Activated CD4-positive, alpha-beta T cell treated with anti-CD3 and anti-CD28 coated beads for 36 hours (primary cell): Measurements from ENCODE around the gene PER2. TPM values are rescaled to one million over a fixed set of nuclear protein-coding genes. Genes with fewer than 3 reads are reported as not detected.

ENCODE experiments used
- ATAC-seq: fragments of 200-7000 bp; cut with Tn5 transposase; one replicate; pipeline ENCODE4 v1.10.0; 2021; ENCODE audit warnings: mild to moderate bottlenecking, moderate library complexity
- CTCF ChIA-PET: fragments of 350-600 bp; sonication (Branson Sonifier 250); formaldehyde crosslinking; loops from one replicate; lab custom pipeline; 2021; ENCODE audit warnings: antibody characterized with exemption; lab: Charles Lee
- POLR2A ChIA-PET: fragments of 350-600 bp; sonication (Branson Sonifier 250); formaldehyde crosslinking; loops from one replicate; lab custom pipeline; 2021; ENCODE audit warnings: antibody characterized with exemption, inconsistent platforms; lab: Charles Lee
- DNase-seq: peaks from one replicate; pipeline ENCODE4 v3.0.0-alpha.2; 2020
- H3K27ac Mint-ChIP-seq: one replicate; pipeline ENCODE4 v1.8.0; 2021; ENCODE audit warnings: mixed read lengths
- H3K27me3 Mint-ChIP-seq: one replicate; pipeline ENCODE4 v1.8.0; 2021; ENCODE audit warnings: mixed read lengths
- H3K36me3 Mint-ChIP-seq: one replicate; pipeline ENCODE4 v1.8.0; 2021; ENCODE audit warnings: low read depth, mixed read lengths
- H3K4me1 Mint-ChIP-seq: one replicate; pipeline ENCODE4 v1.8.0; 2021; ENCODE audit warnings: mixed read lengths
- H3K4me3 Mint-ChIP-seq: one replicate; pipeline ENCODE4 v1.8.0; 2021; ENCODE audit warnings: mild to moderate bottlenecking, moderate library complexity, mixed read lengths
- H3K9me3 Mint-ChIP-seq: one replicate; pipeline ENCODE4 v1.8.0; 2021; ENCODE audit warnings: low read depth, mixed read lengths
- intact Hi-C, 2 experiments: fragments of 100-400 bp; cut with DNase I in 1 of 2; cut with micrococcal nuclease in 1 of 2; formaldehyde crosslinking; loops; one replicate each; pipeline versions ENCODE4 v1.14.2 to v1.15.1; 2022 to 2024; cut with DNase I, micrococcal nuclease
- total RNA-seq, 2 experiments: library from RNA; stranded (reverse); gene quantifications; one replicate each; pipeline ENCODE4 v1.2.3, GENCODE V29; 2021

Gene PER2
- total RNA-seq, 2 experiments from 2014 or later: 12.2 to 13.5 TPM

- no peak for DNase-seq
- no peaks in the 10 kb centered on the region for H3K27me3 Mint-ChIP-seq
- intact Hi-C loops: loop anchor here in 1 of 2 experiments (5.0 to 10.0 kb wide), 3 partner anchors 142 to 591 kb away; partner anchors contain the start of genes ASB1 and UBE2F
- ATAC-seq: no peak
- H3K27ac Mint-ChIP-seq: no peak overlapping the region
- H3K9me3 Mint-ChIP-seq: no peaks in the 10 kb centered on the region
- peaks cover 40% of the 10 kb centered on the region for H3K4me1 Mint-ChIP-seq
- CTCF ChIA-PET: interaction anchor here (0.6 to 1.1 kb wide), 3 partner anchors 23 to 435 kb away, joined by 3 read pairs; no protein-coding TSS in a partner anchor
- POLR2A ChIA-PET: no interaction called here
- H3K4me3 Mint-ChIP-seq: no peak overlapping the region
- H3K36me3 Mint-ChIP-seq: no peaks in the 10 kb centered on the region
These were observed 2.7 kb downstream of the PER2 start for GRCh38 chr2:238285653-238286082.

- Mint-ChIP-seq H3K27me3 (no peaks in the 10 kb centered on the region), H3K4me1 (peaks cover 42% of the 10 kb centered on the region), H3K27ac (no peak overlapping the region), H3K9me3 (no peaks in the 10 kb centered on the region), H3K4me3 (no peak overlapping the region), H3K36me3 (no peaks in the 10 kb centered on the region)
- CTCF ChIA-PET: interaction anchor here (0.6 to 1.1 kb wide), 5 partner anchors 19 to 434 kb away, joined by 3 to 4 read pairs (median 3); no protein-coding TSS in a partner anchor
- intact Hi-C loops: loop anchor here in 1 of 2 experiments (5.0 to 10.0 kb wide), 3 partner anchors 142 to 590 kb away; partner anchors contain the start of genes ASB1 and UBE2F
- POLR2A ChIA-PET: no interaction called here
- DNase-seq: no peak
- no peak for ATAC-seq
These were observed 3.5 kb downstream of the PER2 start for GRCh38 chr2:238284802-238285515.

GRCh38 chr2:238282861-238283738 lies 5.3 kb downstream of the PER2 start:
- ChIA-PET POLR2A (no interaction called here), CTCF (interaction anchor here (0.6 to 1.5 kb wide), 3 partner anchors 7 to 172 kb away, joined by 3 to 4 read pairs (median 3); no protein-coding TSS in a partner anchor)
- DNase-seq: no peak
- Mint-ChIP-seq H3K4me1 (peaks cover 34% of the 10 kb centered on the region), H3K9me3 (no peaks in the 10 kb centered on the region), H3K36me3 (no peaks in the 10 kb centered on the region), H3K4me3 (no peak overlapping the region), H3K27me3 (no peaks in the 10 kb centered on the region), H3K27ac (no peak overlapping the region)
- intact Hi-C loops: loop anchor here in 1 of 2 experiments (10.0 kb wide), 1 partner anchor 588 kb away; no protein-coding TSS in a partner anchor
- no peak for ATAC-seq

- Mint-ChIP-seq H3K4me1 (peaks cover 26% of the 10 kb centered on the region), H3K36me3 (no peaks in the 10 kb centered on the region), H3K9me3 (no peaks in the 10 kb centered on the region), H3K4me3 (no peak overlapping the region), H3K27me3 (no peaks in the 10 kb centered on the region), H3K27ac (no peak overlapping the region)
- ATAC-seq (no peak), DNase-seq (no peak)
- CTCF ChIA-PET: no interaction called here
- intact Hi-C loops: loop anchor here in 1 of 2 experiments (10.0 kb wide), 1 partner anchor 587 kb away; no protein-coding TSS in a partner anchor
- POLR2A ChIA-PET: no interaction called here
These were observed 6.5 kb downstream of the PER2 start for GRCh38 chr2:238281826-238282480.

GRCh38 chr2:238280083-238280825 lies 8.2 kb downstream of the PER2 start:
- POLR2A ChIA-PET: no interaction called here
- Mint-ChIP-seq H3K4me3 (no peak overlapping the region), H3K9me3 (no peaks in the 10 kb centered on the region), H3K27ac (no peak overlapping the region), H3K27me3 (no peaks in the 10 kb centered on the region), H3K36me3 (peaks cover 6% of the 10 kb centered on the region), H3K4me1 (peaks cover 19% of the 10 kb centered on the region)
- CTCF ChIA-PET: interaction anchor here (0.6 kb wide), 1 partner anchor 108 kb away, joined by 3 read pairs; no protein-coding TSS in a partner anchor
- no peak for ATAC-seq
- intact Hi-C loops: loop anchor here in 1 of 2 experiments (10.0 kb wide), 1 partner anchor 585 kb away; no protein-coding TSS in a partner anchor
- DNase-seq: no peak

- ChIA-PET POLR2A (no interaction called here), CTCF (interaction anchor here (0.6 to 1.0 kb wide), 3 partner anchors 14 to 107 kb away, joined by 3 to 4 read pairs (median 4); no protein-coding TSS in a partner anchor)
- Mint-ChIP-seq H3K4me1 (peaks cover 14% of the 10 kb centered on the region), H3K9me3 (no peaks in the 10 kb centered on the region), H3K36me3 (peaks cover 8% of the 10 kb centered on the region), H3K27ac (no peak overlapping the region), H3K27me3 (no peaks in the 10 kb centered on the region), H3K4me3 (no peak overlapping the region)
- DNase-seq (no peak), ATAC-seq (no peak)
- intact Hi-C loops: no loop called here
These were observed 9.1 kb downstream of the PER2 start for GRCh38 chr2:238279324-238279682.

- Mint-ChIP-seq H3K36me3 (peaks cover 12% of the 10 kb centered on the region), H3K4me1 (peaks cover 14% of the 10 kb centered on the region), H3K27ac (no peak overlapping the region), H3K27me3 (no peaks in the 10 kb centered on the region), H3K4me3 (no peak overlapping the region), H3K9me3 (no peaks in the 10 kb centered on the region)
- CTCF ChIA-PET: interaction anchor here (0.6 to 1.0 kb wide), 4 partner anchors 13 to 45 kb away, joined by 3 to 4 read pairs (median 4); no protein-coding TSS in a partner anchor
- POLR2A ChIA-PET: no interaction called here
- ATAC-seq (no peak), DNase-seq (no peak)
- intact Hi-C loops: no loop called here
These were observed 9.6 kb downstream of the PER2 start for GRCh38 chr2:238278626-238279323.

GRCh38 chr2:238277695-238278094 lies 10.7 kb downstream of the PER2 start:
- Mint-ChIP-seq H3K4me1 (peaks cover 9% of the 10 kb centered on the region), H3K9me3 (no peaks in the 10 kb centered on the region), H3K27me3 (no peaks in the 10 kb centered on the region), H3K27ac (no peak overlapping the region), H3K4me3 (no peak overlapping the region), H3K36me3 (peaks cover 14% of the 10 kb centered on the region)
- DNase-seq (no peak), ATAC-seq (no peak)
- ChIA-PET CTCF (interaction anchor here (0.6 kb wide), 1 partner anchor 46 kb away, joined by 3 read pairs; no protein-coding TSS in a partner anchor), POLR2A (no interaction called here)
- intact Hi-C loops: no loop called here

- no peak for DNase-seq
- intact Hi-C loops: no loop called here
- H3K9me3 Mint-ChIP-seq: no peaks in the 10 kb centered on the region
- no peak overlapping the region for H3K4me3 Mint-ChIP-seq
- H3K27me3 Mint-ChIP-seq: no peaks in the 10 kb centered on the region
- H3K4me1 Mint-ChIP-seq: no peaks in the 10 kb centered on the region
- H3K27ac Mint-ChIP-seq: no peak overlapping the region
- POLR2A ChIA-PET: interaction anchor here (0.5 kb wide), 1 partner anchor 12 kb away, joined by 3 read pairs; no protein-coding TSS in a partner anchor
- ATAC-seq: no peak
- peaks cover 21% of the 10 kb centered on the region for H3K36me3 Mint-ChIP-seq
- CTCF ChIA-PET: interaction anchor here (0.7 to 1.4 kb wide), 4 partner anchors 9 to 37 kb away, joined by 3 to 5 read pairs (median 3); no protein-coding TSS in a partner anchor
These were observed 14.1 kb downstream of the PER2 start for GRCh38 chr2:238274152-238274865.
